GM19463 (cell line): Measurements from ENCODE around the gene HSPA9.
A peak's percentile ranks its signal among the peaks of the same experiment; 100 is the strongest.

Source experiments
- ATAC-seq: cut with Tn5 transposase; IDR thresholded peaks from one replicate; pipeline ENCODE4 v1.9.1; 2021; ENCODE audit warnings: mild to moderate bottlenecking, moderate library complexity; ENCODE audit not compliant: unreplicated experiment

Gene HSPA9

DNA sequence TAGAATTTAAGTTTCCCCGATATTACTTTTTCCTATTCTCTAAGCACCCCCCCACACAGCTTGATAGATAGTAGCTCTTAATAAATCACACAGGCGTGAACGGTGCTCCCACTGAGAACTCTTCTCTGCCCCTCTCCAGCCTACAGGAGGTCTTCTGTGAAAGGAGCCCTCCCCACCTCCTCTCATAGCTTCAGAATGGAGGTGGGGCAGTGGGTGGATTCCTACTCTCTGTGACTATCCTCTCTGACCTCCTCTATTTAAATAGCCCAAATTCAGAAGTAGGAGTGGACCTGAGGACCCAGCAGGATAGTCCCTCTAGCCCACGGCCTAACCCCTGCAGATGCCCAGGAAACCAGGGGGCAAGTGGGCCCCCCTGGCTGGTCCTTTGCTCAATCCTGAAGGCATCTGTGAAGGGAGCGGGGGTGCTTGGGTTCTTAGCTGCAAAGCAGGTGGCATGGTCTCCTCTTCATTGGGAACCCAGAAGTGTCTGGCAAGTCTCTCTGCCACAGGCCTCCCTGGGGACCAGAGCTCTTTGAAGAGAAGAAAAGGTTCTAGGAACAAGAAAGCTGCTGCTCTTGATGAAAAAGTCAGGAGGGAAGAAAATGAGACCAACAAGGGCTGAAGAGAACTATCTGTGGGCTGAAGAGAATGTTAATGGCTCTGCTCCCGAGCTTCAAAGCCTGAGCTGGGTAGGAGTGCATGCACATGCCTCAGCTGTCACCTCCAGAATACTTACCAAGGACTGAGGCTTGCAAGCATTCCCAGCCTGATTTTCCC is 21.1 kb upstream of the HSPA9 start:
- ATAC-seq: no peak

DNA sequence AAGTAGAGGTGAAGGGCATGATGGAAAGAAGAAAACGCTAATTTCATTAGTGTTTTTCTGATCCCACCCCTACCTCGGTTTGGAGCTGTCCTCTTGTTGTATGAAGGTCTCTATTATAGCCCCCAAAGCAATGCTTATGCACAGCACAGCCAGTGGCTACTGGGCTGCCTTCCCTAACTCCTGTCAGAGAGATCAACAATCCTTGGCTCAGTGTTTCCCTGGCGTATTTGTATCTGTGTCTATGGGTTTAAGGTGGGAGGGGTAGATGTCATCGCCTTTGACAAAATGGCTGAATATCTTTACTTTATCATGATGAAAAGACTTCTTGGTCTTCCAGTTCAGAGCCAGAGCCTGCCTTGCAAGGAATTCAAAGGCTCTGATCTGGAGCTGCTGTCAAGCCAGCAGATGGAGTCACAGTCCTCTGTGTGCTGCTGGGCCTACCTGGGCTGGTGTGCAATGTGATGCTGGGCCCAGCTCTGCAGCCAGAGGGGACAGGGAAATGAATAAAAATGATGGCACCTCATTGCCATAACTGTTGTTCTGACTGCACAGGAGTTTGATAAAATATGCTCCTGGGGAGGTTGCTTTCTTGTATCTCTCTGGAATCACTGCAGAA is 20.1 kb upstream of the HSPA9 start:
- no peak for ATAC-seq

DNA sequence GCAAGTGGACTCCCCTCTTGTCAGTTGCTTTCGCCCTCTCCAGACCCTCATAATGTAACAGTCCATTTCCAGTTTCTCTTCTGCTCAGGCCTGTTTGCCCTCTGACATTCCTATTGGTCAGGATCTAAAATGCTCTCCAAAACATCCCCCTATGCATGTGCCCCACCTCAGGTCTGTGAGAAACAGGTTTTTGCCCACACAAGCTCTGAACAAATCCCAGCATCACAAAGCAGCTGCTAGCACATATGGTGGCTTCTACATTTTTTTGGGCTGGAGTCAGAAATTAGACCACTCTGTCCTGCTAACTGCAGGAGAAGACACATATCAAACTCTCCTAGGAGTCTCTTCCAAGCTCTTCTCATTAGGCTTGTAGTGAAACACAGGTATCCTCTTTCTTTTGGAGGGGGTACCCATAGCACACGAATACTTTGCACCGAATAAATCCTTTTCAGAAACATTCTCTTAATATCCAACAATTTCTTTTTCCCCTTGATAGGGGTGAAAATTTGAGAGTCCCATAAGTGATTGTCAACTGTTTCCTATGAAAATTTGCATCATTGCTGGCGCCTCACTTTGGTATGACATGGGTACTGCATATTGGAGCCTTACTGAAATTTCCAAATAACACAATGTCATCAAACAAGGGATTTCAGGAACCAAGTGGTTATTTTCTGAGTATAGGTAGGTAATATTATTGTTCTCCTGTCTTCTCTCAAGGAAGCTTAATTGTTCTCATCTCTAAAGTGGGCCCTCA is 19.3 kb upstream of the HSPA9 start:
- no peak for ATAC-seq

DNA sequence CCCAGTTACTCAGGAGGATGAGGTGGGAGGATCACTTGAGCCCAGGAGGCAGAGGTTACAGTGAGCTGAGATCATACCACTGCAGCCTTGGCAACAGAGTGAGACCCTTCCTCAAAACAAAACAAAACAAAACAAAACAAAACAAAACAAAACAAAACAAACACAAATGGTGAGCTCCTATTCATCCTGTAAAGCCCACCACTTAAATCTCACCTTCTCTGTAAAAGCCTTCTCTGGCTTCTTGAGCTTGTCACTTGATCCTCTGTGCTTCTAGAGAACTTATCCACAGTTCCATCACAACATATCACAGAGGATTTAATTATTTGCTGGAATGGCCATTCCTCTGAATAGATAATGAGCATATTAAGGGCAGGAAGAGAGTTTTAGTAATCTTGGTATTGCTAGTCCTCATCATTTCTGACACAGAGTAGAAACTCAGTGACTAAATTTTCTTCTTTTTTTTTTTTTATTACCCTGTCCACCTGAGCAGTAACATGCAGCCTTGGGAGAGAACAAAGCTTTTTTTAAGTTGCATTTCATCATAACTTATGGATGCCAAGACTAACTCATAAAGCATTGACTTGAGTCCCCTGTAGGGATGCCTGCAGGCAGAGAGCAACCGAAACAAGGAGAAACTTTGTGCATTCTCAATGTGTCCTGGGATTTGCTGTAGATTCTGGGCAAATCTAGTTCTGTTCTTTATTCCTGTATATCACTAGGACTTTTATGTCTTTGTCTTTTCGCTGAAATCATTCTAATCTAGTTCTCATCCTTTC is 13.0 kb upstream of the HSPA9 start:
- ATAC-seq: no peak

DNA sequence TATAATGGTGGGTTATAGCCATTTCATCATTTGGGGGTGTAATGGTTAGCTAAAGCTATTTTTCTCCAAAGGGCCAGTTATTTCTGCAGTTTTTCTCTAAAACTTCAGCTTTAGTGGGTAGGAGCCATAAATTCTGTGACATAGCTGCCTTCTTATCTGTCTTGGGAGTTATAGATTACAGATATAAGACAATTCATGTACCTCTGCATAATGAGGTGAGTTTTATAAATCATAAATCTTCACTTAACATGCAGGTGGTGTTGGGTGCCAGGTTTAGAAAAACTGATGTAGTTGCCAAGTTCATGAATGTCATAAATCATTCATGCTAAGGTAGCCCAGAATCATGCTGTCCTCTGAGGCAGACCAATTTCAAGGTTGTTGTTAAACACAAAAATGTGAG is 10.0 kb upstream of the HSPA9 start:
- ATAC-seq: no peak

DNA sequence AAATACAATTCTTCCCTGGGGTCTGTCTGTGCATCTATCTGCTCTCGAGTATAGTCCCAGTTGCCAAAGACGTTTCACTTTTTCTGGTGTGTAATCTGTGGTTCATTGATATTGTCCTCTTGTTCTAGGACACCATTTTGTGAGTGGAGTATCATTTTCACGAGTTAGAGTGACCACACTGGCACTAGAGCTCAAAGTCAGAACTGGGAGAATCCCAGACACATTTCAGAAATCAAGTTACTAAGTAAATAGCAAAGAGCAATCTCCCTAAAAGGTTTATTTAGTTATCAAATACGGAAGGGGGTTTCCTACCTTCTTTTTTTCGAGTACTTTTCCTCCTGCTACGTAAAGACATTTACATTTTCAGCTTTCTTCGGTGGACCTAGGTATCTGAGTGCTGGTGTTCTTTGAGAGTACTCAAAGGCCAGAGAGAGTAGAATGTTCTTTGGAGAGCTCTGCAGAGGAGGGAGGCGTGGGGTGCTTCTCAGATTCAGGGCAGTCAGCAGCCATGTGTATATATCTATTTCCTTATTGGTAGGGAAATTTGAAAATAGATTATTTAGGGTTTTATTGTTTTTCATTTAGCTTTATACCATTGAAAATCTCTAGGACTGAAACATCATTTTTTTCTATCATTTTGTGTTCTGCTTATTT is 8.9 kb upstream of the HSPA9 start:
- no peak for ATAC-seq

DNA sequence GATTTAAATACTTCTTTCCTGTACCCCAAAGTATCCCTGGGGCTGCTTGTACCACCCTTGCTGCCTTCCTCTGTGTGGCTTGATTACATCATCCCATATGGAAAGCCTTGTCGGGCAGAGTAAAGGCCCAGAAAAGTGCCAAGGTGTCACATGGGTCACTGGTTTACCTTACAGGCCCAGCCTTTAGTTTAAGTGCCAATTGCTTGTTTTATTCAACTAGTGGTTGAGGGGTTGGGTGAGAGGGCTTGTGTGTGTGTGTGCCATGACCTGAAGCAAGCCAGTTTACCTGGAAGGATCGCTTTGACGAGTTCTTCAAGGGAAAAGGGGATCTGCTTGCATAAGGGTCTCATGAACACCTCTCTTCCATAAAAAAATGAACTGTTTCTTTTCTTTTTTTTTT is 7.8 kb upstream of the HSPA9 start:
- no peak for ATAC-seq

DNA sequence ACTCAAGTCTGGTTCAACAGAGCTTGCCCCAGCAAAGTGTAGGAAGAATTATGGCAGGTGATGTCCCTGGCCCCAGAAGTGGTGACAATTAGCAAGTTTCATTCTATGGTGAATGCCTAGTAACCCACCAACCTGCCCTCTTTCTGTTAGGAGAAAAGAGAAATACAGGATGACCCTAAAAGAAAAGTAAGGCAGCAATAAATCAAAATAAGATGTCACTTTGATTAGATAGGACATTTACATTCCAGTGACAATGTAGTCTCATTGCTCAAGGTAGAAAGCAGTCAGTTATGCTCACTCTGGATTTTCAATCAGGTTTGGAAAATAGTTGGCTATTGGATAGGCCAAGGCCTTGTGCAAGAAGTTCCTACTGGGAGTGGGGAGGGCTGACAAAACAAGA is 5.6 kb upstream of the HSPA9 start:
- ATAC-seq: no peak

DNA sequence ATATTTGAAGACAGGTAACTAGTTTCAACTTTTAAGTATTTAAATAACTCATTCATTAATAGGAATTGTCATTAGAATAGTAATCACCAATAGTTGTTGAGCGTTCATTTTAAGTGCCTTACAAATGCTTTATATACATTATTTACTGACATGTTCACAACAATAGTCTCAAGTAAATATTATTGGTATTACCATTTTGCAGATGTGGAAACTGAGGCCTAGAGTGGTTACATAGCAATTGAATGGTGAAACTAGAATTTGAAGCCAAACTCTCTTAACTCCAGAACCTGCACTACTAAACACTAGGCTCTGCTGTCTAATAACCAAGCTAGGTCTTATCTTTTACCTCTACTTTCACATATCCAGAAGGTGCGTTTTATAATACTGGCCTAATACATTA is 4.8 kb upstream of the HSPA9 start:
- ATAC-seq: no peak

DNA sequence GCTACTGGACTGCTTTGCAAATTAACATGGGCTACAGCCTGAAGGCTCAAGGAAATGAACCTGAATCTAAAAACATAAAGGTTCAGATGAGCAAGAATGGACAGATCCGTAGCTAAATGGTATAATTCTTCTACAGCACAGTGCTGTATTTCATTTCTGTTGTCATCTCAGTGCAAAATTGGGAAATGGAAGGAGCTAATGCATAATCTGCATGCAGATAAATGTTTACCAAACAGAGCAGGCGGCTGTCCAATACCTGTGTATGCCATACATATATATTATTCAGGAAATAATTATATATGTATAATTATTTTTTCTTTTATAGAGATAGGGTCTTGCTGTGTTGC is 4.3 kb upstream of the HSPA9 start:
- no peak for ATAC-seq

DNA sequence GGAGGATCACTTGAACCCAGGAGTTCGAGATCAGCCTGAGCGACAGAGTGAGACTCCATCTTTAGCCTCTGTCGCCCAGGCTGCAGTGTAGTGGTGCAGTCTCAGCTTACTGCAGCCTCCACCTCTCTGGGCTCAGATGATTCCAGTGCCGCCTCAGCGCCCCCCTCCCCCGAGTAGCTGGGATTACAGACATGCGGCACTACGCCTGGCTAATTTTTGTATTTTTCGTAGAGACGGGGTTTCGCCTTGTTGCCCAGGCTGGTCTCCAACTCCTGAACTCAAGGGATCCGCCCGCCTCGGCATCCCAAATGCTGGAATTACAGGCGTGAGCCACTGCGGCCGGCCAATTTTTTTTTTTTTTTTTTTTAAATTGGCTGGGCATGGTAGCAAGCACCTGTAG is 2.3 kb upstream of the HSPA9 start:
- ATAC-seq: no peak

DNA sequence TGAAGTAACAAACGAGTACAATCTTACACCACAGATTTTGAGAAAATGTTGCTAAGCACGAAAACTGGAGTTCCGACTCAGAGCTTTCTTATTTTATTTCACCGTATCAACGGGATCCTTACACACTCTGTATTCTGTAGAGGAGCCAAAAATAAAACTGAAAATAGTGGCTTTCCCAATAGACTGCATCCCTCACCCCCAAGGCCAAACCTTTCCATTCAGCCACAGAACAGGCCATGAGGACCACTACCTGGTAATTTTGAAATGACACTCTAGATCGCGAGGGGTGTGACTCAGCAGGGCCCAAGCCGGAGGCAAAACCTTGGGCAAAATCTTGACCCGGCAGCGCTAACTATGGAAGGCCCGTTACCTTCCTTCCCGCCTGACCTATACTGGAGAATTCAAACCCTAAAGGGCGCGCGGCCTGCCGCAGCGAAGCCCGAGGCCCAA is 432 bp downstream of the HSPA9 start:
- peak; percentile 14 for ATAC-seq

DNA sequence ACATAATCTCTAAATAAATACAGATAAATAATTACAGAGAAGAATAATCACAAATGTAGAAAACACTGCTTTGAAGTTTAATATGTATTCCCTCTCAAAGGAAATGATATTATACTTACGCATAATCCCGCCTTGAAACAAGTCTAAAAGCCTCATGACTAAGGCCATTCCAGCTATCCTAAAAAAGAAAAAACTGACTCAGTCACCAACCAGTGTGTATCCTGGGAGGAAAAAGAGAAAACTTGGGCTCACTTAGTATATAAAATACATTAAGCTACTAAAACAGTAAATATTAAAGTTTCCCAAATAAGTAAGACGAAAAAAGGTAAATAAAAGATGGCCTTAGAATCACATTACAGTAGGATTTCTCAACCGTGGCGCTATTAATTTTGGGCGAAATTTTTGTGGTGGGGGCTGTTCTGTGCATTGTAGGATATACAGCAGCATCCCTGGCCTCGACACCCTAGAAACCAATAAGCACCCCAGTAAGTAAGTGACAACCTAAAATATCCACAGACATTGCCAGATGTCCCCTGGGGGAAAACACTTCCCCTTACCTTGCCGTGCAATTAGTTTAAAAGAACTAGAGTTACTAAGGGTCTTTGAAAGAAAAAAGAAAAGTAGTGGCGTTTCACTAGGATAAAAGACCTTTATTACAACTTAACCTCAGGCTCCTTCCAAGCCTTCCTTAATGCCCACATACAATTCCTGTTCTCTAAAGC is 1.1 kb downstream of the HSPA9 start:
- ATAC-seq: no peak

DNA sequence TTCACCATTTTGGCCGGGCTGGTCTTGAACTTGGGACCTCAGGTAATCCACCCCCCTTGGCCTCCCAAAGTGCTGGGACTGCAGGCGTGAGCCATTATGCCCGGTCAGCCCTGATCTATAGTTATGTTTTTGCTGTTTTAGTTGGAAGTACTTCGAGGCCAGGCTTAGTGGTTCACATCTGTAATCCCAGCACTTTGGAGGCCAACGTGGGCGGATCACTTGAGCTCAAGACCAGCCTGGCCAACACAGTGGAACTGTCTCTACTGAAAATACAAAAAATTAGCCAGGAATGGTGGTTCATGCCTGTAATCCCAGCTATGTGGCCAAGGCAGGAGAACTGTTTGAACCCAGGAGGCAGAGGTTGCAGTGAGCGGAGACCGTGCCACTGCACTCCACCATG is 2.0 kb downstream of the HSPA9 start:
- ATAC-seq: no peak

DNA sequence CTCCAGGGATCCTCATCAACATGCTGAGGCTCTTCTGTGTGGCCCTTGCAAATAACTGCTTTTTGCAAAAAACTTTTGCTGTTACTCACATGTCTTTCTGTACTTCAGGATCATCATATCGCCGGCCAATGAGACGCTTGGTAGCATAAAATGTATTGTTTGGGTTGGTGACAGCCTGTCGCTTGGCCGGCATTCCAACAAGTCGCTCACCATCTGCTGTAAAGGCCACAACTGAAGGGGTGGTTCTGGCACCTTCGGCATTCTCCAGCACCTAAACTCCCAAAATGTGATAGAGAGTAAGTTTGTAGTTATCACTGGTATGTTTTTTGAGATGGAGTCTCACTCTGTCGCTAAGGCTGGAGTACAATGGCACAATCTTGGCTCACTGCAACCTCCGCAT is 4.3 kb downstream of the HSPA9 start:
- no peak for ATAC-seq

DNA sequence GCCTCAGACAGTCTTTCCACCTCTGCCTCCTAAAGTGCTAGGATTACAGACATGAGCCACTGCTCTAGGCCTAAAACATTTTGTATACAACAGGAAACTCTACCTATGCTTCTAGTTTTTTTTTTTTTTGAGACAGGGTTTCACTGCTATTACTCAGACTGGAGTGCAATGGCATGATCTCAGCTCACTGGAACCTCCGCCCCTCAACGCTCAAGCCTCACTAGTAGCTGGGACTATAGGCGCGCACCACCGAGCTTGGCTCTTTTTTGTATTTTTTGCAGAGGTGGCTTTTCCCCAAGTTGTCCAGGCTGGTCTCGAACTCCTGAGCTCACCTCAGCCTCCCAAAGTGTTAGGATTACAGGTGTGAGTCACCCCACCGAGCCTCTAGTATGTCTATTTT is 5.4 kb downstream of the HSPA9 start:
- ATAC-seq: no peak

DNA sequence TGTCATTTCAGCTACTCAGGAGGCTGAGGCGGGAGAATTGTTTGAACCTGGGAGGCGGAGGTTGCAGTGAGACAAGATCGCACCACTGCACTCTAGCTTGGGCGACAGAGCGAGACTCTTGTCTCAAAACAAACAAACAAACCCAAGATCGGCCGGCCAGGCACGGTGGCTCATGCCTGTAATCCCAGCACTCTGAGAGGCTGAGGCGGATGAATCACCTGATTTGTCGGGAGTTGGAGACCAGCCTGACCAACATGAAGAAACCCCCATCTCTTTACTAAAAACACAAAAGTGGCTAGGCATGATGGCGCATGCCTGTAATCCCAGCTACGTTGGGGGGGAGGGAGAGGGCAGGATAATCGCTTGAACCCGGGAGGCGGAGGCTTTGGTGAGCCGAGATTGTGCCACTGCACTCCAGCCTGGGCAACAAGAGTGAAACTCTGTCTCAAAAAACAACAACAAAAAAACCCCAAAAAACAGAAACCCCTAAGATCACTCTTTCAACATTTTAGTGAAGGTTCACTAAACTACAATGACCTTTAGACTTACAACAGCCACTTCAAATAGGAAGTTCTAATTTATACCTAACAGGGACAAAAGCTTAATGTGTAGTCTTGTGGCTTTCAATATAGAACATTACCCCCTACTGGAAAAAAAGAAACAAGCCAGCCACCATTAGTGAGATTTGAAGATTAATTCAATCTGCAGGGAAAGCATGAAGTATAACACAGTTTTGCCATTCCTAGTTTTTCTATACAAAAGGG is 7.0 kb downstream of the HSPA9 start:
- no peak for ATAC-seq

DNA sequence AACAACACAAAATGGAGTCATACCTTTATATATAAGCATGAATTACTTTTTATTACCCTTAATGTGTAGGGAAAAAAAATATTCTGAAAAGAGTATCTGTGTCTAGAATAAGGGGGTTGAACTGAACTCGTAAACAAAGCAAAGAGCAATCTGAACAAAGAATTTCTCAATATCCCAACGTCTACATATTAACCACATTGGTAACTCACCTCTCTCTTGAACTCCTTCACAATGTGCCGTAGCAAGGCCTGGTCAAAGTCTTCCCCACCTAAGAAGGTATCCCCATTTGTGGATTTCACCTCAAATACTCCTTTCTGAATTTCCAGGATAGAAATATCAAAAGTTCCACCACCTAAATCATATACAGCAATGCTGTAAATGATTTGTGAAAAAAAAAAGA is 8.4 kb downstream of the HSPA9 start:
- ATAC-seq: no peak

DNA sequence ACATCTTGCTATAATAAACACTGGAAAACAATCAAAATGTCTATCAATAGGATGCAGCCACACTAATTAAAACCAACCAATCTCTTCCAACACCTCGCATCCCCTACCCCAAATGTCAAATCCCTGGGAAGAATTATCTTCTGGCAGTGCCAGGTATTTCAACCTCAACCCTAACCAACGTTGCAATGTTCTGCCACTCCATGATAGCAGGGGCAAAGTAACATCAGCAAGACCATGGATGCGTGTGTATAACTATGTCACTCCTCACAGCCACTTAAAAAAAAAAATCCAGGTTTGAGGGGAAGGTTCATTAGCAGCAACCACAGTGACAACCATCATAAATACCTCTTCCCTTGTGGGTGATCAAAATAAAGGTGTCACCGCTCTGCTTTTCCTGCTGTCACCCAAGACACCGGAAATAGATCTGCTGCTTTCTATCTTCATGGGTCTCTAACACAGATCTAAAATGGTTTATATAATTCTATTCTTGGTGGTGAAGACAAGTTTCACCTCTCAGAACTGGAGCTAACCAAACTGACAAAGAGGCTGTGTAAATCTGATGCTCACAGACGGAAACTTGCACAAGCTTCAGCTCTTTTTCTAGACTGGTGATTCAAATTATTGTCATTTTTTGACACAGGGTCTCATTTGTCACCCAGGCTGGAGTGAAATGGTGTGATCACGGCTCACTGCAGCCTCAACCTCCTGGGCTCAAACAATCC is 9.9 kb downstream of the HSPA9 start:
- no peak for ATAC-seq
